Measurements from ENCODE around the gene ZSWIM6.
"Not testable (repeated sequence)": the region's sequence is repeated elsewhere in the genome, so short reads cannot be mapped to it uniquely, and the experiment has no call there.

The ZSWIM6 gene

GRCh38 chr5:61366497-61367240 is 34.6 kb downstream of the ZSWIM6 start:
- DNase-seq = no peak

GRCh38 chr5:61370506-61370905 is 38.4 kb downstream of the ZSWIM6 start:
- DNase-seq = no peak

GRCh38 chr5:61371474-61371873 is 39.4 kb downstream of the ZSWIM6 start:
- no peak for DNase-seq

- DNase-seq = no peak
Observed at GRCh38 chr5:61379677-61380076, 47.6 kb downstream of the ZSWIM6 start.

GRCh38 chr5:61381968-61382367 is 49.9 kb downstream of the ZSWIM6 start:
- DNase-seq = no peak

- no peak for DNase-seq
Observed at GRCh38 chr5:61385627-61386026, 53.6 kb downstream of the ZSWIM6 start.

GRCh38 chr5:61386045-61386800 is 54.2 kb downstream of the ZSWIM6 start:
- no peak for DNase-seq

GRCh38 chr5:61389609-61390008 is 57.6 kb downstream of the ZSWIM6 start:
- no peak for DNase-seq

- DNase-seq = no peak
Observed at GRCh38 chr5:61394078-61394704, 62.1 kb downstream of the ZSWIM6 start.

GRCh38 chr5:61394793-61395192 is 62.7 kb downstream of the ZSWIM6 start:
- no peak for DNase-seq

GRCh38 chr5:61397238-61397637 is 65.2 kb downstream of the ZSWIM6 start:
- no peak for DNase-seq

- no peak for DNase-seq
Observed at GRCh38 chr5:61397937-61398336, 65.9 kb downstream of the ZSWIM6 start.

- DNase-seq = no peak
Observed at GRCh38 chr5:61398440-61398839, 66.4 kb downstream of the ZSWIM6 start.

- no peak for DNase-seq
Observed at GRCh38 chr5:61399679-61400078, 67.6 kb downstream of the ZSWIM6 start.

- DNase-seq = no peak
Observed at GRCh38 chr5:61401726-61402125, 69.7 kb downstream of the ZSWIM6 start.

GRCh38 chr5:61402244-61402823 is 70.3 kb downstream of the ZSWIM6 start:
- no peak for DNase-seq

- DNase-seq = no peak
Observed at GRCh38 chr5:61402970-61403900, 71.2 kb downstream of the ZSWIM6 start.

- DNase-seq = no peak
Observed at GRCh38 chr5:61405511-61406295, 73.6 kb downstream of the ZSWIM6 start.

GRCh38 chr5:61406497-61406896 is 74.4 kb downstream of the ZSWIM6 start:
- DNase-seq = not testable (repeated sequence)

GRCh38 chr5:61407706-61408270 is 75.7 kb downstream of the ZSWIM6 start:
- no peak for DNase-seq
